T-helper 1 cell treated with Interleukin-12 subunit alpha and Interleukin-12 subunit beta and Interleukin-4 antibody, amounts not matched to agents 30 μg/mL and 1 μg/mL, for 36 hours (primary cell): ENCODE measurements around the gene RASSF7.
A peak's percentile ranks its signal among the peaks of the same experiment; 100 is the strongest.

ENCODE experiments used
- H3K27ac Mint-ChIP-seq: one replicate; pipeline ENCODE4 v1.8.0; 2021; ENCODE audit warnings: mild to moderate bottlenecking, mixed read lengths
- H3K27me3 Mint-ChIP-seq: one replicate; pipeline ENCODE4 v1.8.0; 2021; ENCODE audit warnings: low read depth, mixed read lengths
- H3K36me3 Mint-ChIP-seq: one replicate; pipeline ENCODE4 v1.8.0; 2021; ENCODE audit warnings: low read depth, mixed read lengths
- H3K4me1 Mint-ChIP-seq: one replicate; pipeline ENCODE4 v1.8.0; 2021; ENCODE audit warnings: low read depth, mixed read lengths
- H3K4me3 Mint-ChIP-seq: one replicate; pipeline ENCODE4 v1.8.0; 2021; ENCODE audit warnings: mild to moderate bottlenecking, moderate library complexity, mixed read lengths
- H3K9me3 Mint-ChIP-seq: one replicate; pipeline ENCODE4 v1.8.0; 2021; ENCODE audit warnings: mixed read lengths

The RASSF7 gene

DNA sequence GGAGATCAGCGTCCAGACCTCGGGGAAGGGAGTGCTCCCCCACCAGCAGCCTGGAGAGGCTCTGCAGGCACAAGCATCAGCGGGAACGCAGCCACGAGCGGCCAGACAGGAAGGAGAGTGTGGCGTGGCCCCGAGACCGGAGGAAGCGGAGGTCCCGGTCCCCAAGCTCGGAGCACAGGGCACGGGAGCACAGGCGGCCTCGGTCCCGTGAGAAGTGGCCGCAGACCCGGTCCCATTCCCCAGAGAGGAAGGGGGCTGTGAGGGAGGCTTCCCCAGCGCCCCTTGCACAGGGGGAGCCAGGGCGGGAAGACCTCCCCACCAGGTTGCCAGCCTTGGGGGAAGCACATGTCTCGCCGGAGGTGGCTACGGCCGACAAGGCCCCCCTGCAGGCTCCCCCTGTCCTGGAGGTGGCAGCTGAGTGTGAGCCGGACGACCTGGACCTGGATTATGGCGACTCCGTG, 48.1 kb downstream of the RASSF7 start:
- Mint-ChIP-seq H3K4me1 (peaks cover 4% of the 10 kb centered on the region), H3K9me3 (no peaks in the 10 kb centered on the region), H3K27me3 (no peaks in the 10 kb centered on the region), H3K27ac (no peak overlapping the region), H3K4me3 (no peak overlapping the region), H3K36me3 (peaks cover 34% of the 10 kb centered on the region)

DNA sequence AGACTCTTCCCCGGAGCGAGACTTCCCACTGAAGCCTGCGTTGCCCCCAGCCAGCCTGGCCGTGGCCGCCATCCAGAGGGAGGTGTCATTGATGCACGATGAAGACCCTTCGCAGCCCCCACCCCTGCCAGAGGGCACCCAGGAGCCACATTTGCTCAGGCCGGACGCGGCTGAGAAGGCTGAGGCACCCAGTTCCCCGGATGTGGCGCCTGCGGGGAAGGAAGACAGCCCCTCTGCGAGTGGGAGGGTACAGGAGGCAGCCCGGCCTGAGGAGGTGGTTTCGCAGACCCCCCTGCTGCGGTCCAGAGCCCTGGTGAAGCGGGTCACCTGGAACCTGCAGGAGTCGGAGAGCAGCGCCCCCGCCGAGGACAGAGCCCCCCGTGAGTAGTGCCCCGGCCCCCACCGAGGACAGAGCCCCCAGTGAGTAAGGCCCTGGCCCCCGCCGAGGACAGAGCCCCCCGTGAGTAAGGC, 48.6 kb downstream of the RASSF7 start:
- Mint-ChIP-seq H3K4me1 (peaks cover 7% of the 10 kb centered on the region), H3K27me3 (no peaks in the 10 kb centered on the region), H3K27ac (no peak overlapping the region), H3K9me3 (no peaks in the 10 kb centered on the region), H3K36me3 (peaks cover 33% of the 10 kb centered on the region), H3K4me3 (no peak overlapping the region)

DNA sequence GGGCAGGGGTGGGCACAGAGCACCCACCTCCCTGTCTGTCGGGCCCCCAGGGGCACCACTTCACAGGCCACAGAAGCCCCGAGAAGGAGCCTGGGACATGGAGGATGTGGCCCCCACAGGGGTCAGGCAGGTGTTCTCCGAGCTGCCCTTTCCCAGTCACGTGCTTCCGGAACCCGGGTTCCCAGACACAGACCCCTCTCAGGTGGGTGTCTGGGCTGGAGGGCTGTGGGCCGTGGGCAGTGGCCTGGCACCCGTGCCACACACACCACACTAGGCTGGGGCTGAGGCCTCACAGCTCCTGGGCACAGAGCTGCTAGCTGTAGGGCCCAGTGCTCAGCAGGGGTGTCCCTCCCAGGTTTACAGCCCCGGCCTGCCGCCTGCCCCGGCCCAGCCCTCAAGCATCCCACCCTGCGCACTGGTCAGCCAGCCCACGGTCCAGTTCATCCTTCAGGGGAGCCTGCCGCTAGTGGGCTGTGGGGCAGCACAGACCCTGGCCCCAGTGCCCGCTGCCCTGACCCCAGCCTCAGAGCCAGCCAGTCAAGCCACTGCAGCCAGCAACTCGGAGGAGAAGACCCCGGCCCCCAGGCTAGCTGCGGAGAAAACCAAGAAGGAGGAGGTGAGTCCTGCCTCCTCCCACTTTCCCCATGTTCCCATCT, 49.5 kb downstream of the RASSF7 start:
- H3K27ac Mint-ChIP-seq: no peak overlapping the region
- H3K36me3 Mint-ChIP-seq: peaks cover 33% of the 10 kb centered on the region
- no peak overlapping the region for H3K4me3 Mint-ChIP-seq
- peaks cover 11% of the 10 kb centered on the region for H3K4me1 Mint-ChIP-seq
- H3K9me3 Mint-ChIP-seq: no peaks in the 10 kb centered on the region
- H3K27me3 Mint-ChIP-seq: no peaks in the 10 kb centered on the region

DNA sequence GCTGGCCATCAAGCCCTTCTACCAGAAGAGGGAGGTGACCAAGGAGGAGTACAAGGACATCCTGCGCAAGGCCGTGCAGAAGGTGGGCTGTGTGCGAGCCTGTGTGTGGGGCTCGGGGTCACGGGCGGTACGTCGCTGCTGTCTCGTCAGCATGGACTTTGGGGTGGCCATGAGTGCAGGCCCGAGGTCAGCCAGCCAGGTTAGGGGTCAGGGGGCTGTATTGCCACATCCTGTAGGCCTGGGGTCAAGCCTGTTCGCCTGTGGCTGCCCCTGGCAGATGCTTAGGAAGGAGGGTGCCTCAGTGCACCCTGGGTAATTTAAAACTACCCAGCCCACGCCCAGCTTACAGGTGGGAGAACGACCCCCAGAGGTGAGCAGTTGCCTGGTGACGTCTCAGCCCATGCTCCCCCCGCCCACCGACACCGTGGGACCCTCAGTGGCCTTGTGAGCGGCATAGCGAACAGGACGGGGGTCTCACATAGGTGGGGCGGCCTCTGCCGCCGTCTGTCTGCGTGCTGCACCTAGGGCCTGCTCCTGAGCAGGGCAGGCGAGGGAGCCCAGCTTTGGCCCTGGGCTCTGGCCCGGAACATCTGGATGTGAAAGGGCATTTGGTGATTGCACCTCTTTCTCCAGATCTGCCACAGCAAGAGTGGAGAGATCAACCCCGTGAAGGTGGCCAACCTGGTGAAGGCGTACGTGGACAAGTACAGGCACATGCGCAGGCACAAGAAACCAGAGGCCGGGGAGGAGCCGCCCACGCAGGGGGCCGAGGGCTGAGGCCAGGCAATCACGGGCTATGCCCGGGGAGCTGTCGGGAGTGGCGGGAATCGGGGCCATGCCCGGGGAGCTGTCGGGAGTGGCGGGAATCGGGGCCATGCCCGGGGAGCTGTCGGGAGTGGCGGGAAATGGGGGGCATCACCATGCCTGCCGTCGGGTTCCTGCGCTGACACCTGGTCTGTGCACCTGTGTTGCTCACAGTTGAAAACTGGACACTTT, 50.5 kb downstream of the RASSF7 start:
- H3K27ac Mint-ChIP-seq: no peak overlapping the region
- no peak overlapping the region for H3K4me3 Mint-ChIP-seq
- no peaks in the 10 kb centered on the region for H3K27me3 Mint-ChIP-seq
- H3K36me3 Mint-ChIP-seq: peaks cover 34% of the 10 kb centered on the region
- H3K9me3 Mint-ChIP-seq: no peaks in the 10 kb centered on the region
- peaks cover 13% of the 10 kb centered on the region for H3K4me1 Mint-ChIP-seq

DNA sequence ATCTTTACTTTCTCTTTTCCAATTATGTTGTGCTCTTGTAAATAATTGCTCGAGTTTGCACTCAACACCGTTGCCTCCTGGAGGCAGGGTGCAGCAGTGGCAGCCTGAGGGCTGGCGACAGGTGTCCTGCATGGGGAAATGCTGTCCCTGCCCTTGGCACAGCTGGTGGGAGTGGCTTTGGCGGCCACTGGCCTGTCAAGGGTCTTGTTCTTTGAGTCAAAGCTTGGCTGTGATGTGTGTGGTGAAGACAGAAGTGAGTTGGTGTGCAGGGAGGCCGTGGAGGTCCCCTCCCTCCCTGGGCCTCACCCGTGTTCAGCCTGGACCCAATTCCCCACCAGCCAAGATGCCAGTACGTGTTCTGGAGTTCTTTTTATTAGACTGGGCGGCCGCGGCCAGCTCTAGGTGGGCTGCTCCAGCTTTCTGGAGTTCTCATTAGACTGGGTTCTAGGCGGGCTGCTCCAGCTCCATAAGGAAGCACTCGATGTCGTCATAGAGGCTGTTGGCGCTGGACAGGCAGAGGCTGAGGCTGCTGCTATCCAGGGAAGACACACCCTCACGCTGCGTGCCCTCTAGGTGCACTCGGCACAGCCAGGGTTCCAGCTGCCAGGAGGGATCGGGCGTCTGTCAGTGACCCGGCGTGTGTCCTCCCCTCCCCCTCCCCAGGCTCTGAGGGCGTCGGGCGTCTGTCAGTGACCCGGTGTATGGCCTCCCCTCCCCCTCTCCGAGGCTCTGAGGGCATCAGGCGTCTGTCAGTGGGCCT, 51.6 kb downstream of the RASSF7 start:
- Mint-ChIP-seq H3K27me3 (no peaks in the 10 kb centered on the region), H3K4me1 (peaks cover 13% of the 10 kb centered on the region), H3K4me3 (peak overlapping the region; percentile 70), H3K27ac (peak overlapping the region; percentile 81), H3K36me3 (peaks cover 29% of the 10 kb centered on the region), H3K9me3 (no peaks in the 10 kb centered on the region)

DNA sequence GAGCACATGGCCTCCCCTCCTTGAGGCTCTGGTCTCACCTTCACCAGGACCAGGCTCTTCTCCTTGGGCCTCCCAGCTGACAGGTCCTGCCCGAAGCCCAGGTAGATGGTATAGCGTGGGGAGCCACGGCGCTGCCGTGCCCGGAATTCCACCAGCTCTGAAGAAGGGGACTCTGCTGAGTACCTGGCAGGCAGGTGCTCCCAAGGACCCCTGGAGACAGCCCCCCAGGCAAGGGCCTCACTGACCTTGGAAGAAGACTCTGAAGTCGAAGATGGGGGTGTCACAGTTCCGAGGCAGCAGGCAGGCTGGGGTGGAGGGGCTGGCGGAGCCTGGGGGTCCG, 52.2 kb downstream of the RASSF7 start:
- peaks cover 13% of the 10 kb centered on the region for H3K4me1 Mint-ChIP-seq
- H3K27ac Mint-ChIP-seq: no peak overlapping the region
- H3K27me3 Mint-ChIP-seq: no peaks in the 10 kb centered on the region
- H3K9me3 Mint-ChIP-seq: no peaks in the 10 kb centered on the region
- no peak overlapping the region for H3K4me3 Mint-ChIP-seq
- H3K36me3 Mint-ChIP-seq: peaks cover 29% of the 10 kb centered on the region

DNA sequence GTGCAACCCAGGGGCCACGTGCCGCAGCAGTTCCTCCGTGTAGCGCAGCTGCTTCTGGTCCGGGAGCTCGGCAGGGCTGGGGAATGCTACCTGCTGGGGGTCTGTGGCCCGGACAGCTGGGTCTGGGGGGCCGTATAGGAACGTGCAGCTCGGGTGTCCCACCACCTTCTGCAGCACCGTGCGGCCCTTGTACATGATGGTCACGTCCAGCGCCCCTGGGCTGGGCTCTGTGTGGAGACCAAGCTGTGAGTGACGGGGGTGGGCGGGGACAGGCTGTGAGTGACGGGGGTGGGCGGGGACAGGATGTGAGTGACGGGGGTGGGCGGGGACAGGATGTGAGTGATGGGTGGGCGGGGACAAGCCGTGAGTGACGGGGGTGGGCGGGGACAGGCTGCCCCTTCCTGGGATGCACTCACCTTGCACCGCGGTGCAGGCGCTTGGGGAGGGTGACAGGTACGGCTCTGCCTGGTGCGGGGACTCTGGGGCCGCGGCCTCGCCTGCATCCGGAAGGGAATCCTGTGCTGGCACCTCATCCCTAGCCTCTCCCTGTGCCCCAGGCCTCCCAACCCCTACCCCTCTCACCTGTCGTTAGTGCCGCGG, 52.7 kb downstream of the RASSF7 start:
- Mint-ChIP-seq H3K4me1 (peaks cover 13% of the 10 kb centered on the region), H3K9me3 (no peaks in the 10 kb centered on the region), H3K4me3 (peak overlapping the region; percentile 50), H3K36me3 (peaks cover 25% of the 10 kb centered on the region), H3K27ac (peak overlapping the region; percentile 78), H3K27me3 (no peaks in the 10 kb centered on the region)
